Measurements from ENCODE around the gene LILRA5. TPM values are rescaled to one million over a fixed set of nuclear protein-coding genes. Genes with fewer than 3 reads are reported as not detected.
"Not testable (repeated sequence)": the region's sequence is repeated elsewhere in the genome, so short reads cannot be mapped to it uniquely, and the experiment has no call there.

The LILRA5 gene
- total RNA-seq, 6 donors from 2014 or later = 3.1 to 34.9 (median 20.3) TPM

- not testable (repeated sequence) for H3K4me3 ChIP-seq; H3K27ac ChIP-seq; DNase-seq; H3K27me3 ChIP-seq; H3K9me3 ChIP-seq; H3K4me1 ChIP-seq; ATAC-seq (ENCODE audit: low FRiP score in 2 of 2); H3K36me3 ChIP-seq
- 70 to 77% methylated on average over 3 to 12 of the region's 15 CpGs for WGBS, 2 donors
Observed at GRCh38 chr19:54277111-54277615, 35.8 kb downstream of the LILRA5 start.

- Histone ChIP-seq H3K4me1 (no peaks in the 10 kb centered on the region), H3K36me3 (no peaks in the 10 kb centered on the region), H3K27ac (no peak overlapping the region), H3K9me3 (no peaks in the 10 kb centered on the region), H3K4me3 (no peak overlapping the region), H3K27me3 (no peaks in the 10 kb centered on the region)
- TF ChIP-seq EP300 (IDR thresholded peaks at IDR 0.05) (no peak), CTCF (IDR thresholded peaks at IDR 0.05) (no peak), POLR2AphosphoS5 (IDR thresholded peaks at IDR 0.05) (no peak), POLR2A (IDR thresholded peaks at IDR 0.05) (no peak)
- DNase-seq (no peak), ATAC-seq (ENCODE audit: low FRiP score in 2 of 2) (no peak)
- WGBS, 2 donors = 46 to 75% methylated on average over 5 to 6 of the region's 9 CpGs
Observed at GRCh38 chr19:54275951-54276350, 37.0 kb downstream of the LILRA5 start.

GRCh38 chr19:54274516-54274915 is 38.5 kb downstream of the LILRA5 start:
- not testable (repeated sequence) for H3K4me3 ChIP-seq; H3K9me3 ChIP-seq; H3K27ac ChIP-seq; DNase-seq; H3K27me3 ChIP-seq; H3K36me3 ChIP-seq; ATAC-seq (ENCODE audit: low FRiP score in 2 of 2); H3K4me1 ChIP-seq
- WGBS, 2 donors = 40 to 61% methylated on average over 5 to 7 of the region's 9 CpGs

GRCh38 chr19:54273821-54274220 is 39.1 kb downstream of the LILRA5 start:
- Histone ChIP-seq H3K9me3 (no peaks in the 10 kb centered on the region), H3K36me3 (no peaks in the 10 kb centered on the region), H3K4me3 (no peak overlapping the region), H3K27ac (no peak overlapping the region), H3K4me1 (no peaks in the 10 kb centered on the region), H3K27me3 (no peaks in the 10 kb centered on the region)
- no peak for TF ChIP-seq CTCF (IDR thresholded peaks at IDR 0.05)
- TF ChIP-seq EP300 (IDR thresholded peaks at IDR 0.05) = no peak
- no peak for TF ChIP-seq POLR2AphosphoS5 (IDR thresholded peaks at IDR 0.05)
- no peak for TF ChIP-seq POLR2A (IDR thresholded peaks at IDR 0.05)
- no peak for DNase-seq
- 59 to 62% methylated on average over 3 of the region's 3 CpGs for WGBS, 2 donors
- no peak for ATAC-seq (ENCODE audit: low FRiP score in 2 of 2)

- peak; percentile 36 to 53 for ATAC-seq (ENCODE audit: low FRiP score in 2 of 2)
- peak overlapping the region in 3 of 4 donors; percentile 21 to 56 (median 49) for H3K27ac ChIP-seq
- 57 to 68% methylated on average over 5 of the region's 5 CpGs for WGBS, 2 donors
- DNase-seq, H3K4me3 ChIP-seq, H3K27me3 ChIP-seq, H3K9me3 ChIP-seq, H3K36me3 ChIP-seq, H3K4me1 ChIP-seq: not testable (repeated sequence)
Observed at GRCh38 chr19:54272181-54272580, 40.8 kb downstream of the LILRA5 start.

GRCh38 chr19:54271587-54271986 is 41.4 kb downstream of the LILRA5 start:
- not testable (repeated sequence) for H3K9me3 ChIP-seq, H3K36me3 ChIP-seq, DNase-seq, H3K4me1 ChIP-seq, H3K27me3 ChIP-seq, H3K4me3 ChIP-seq
- H3K27ac ChIP-seq = peak overlapping the region in 3 of 4 donors; percentile 48 to 56 (median 56)
- WGBS, 2 donors = 59 to 62% methylated on average over 4 of the region's 4 CpGs
- ATAC-seq (ENCODE audit: low FRiP score in 2 of 2) = peak; percentile 19 to 74

- Histone ChIP-seq H3K27me3 (no peaks in the 10 kb centered on the region), H3K9me3 (no peaks in the 10 kb centered on the region), H3K36me3 (no peaks in the 10 kb centered on the region), H3K4me3 (no peak overlapping the region), H3K4me1 (no peaks in the 10 kb centered on the region), H3K27ac (peak overlapping the region in 2 of 4 donors; percentile 48 to 56)
- peak in 1 of 2 donors; percentile 69 for DNase-seq
- 68 to 73% methylated on average over 5 to 8 of the region's 8 CpGs for WGBS, 2 donors
- peak; percentile 51 to 88 for ATAC-seq (ENCODE audit: low FRiP score in 2 of 2)
- no peak for TF ChIP-seq CTCF (IDR thresholded peaks at IDR 0.05)
- peak in 1 of 2 donors; percentile 39 for TF ChIP-seq POLR2AphosphoS5 (IDR thresholded peaks at IDR 0.05)
- no peak for TF ChIP-seq EP300 (IDR thresholded peaks at IDR 0.05)
- TF ChIP-seq POLR2A (IDR thresholded peaks at IDR 0.05) = peak in 1 of 4 donors; percentile 54
Observed at GRCh38 chr19:54271106-54271505, 41.9 kb downstream of the LILRA5 start.
